Femur (tissue), 1 donor: ENCODE data around the gene IFITM10.
"Not testable (repeated sequence)": the region's sequence is repeated elsewhere in the genome, so short reads cannot be mapped to it uniquely, and the experiment has no call there.

Source experiments
- DNase-seq: peaks from one replicate; pipeline ENCODE4 v3.0.0-alpha.2; 2017

IFITM10 gene

DNA sequence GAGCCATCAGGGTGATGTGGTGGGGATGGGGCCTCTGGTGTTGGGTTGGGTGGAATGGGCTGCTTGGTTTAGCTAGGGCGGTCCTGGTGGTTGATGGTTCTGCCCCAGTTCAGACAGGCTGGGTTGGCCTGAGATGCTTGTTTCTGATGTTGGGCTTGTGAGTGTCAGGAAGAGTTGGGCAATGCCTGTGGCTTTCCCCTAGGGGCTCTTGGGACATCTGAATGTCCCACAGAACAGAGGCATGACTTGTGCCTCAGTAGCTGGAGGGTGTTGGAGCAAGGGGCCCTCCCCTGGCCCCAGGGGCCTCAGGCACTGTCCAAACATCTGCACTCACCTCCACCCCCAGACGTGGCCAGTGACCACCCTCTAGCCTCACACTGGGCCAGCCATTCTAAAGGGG, 27.3 kb upstream of the IFITM10 start:
- DNase-seq, result peak; percentile 29

DNA sequence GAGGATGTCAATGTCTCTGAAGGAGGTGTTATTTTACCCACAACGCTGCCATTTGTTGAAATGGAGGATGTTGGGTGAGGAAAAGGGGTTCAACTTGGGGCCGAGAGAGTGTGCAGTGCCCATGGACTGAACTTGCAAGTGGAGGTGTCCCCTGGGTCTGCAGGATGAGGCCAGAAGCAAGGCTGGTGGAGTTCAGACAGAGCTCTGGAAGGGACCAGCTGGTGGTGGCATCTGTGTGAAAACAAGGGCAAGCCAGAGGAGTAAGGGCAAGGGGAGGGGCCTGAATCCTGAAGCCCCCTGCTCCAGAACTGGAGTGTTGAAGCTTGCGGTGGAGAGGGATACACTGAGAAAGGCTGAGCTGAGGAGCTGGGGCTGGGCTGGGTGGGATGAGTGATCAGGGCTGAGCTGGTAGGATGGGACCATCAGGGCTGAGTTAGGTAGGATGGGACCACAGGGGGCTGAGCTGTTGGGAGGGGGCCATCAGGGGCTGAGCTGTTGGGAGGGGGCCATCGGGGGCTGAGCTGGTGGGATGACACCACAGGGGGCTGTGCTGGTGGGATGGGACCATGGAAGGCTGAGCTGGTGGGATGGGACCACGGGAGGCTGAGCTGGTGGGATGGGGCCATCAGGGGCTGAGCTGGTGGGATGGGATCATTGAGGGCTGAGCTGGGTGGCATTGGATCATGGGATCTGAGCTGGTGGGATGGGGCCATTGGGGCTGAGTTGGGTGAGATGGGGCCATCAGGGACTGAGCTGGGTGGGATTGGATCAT, 26.7 kb upstream of the IFITM10 start:
- no peak for DNase-seq

GRCh38 chr11:1776331-1776851, 26.0 kb upstream of the IFITM10 start:
- DNase-seq, result no peak

DNA sequence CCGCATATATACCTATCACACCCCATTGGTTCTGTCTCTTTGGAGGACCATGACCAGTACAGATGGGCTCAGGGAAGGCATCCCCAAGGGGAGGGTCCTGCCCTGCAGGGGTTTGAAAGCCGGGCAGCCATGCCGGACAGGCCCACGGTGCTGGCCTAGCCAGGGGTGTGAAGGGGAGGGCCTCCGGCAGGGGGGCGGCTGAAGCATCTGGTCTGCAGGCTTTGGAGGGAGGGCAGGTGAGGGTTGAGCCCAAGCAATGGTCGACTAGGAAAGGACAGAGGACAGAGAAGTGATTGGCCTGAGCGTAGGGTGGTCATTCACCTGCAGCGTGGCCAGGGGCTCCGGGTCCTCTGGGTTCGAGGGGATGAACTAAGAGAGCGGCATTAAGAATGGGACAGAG, 24.5 kb upstream of the IFITM10 start:
- DNase-seq, result no peak

GRCh38 chr11:1773994-1774550, 23.7 kb upstream of the IFITM10 start:
- no peak for DNase-seq

- DNase-seq, result no peak
These were observed 23.0 kb upstream of the IFITM10 start for GRCh38 chr11:1773131-1773993.

DNA sequence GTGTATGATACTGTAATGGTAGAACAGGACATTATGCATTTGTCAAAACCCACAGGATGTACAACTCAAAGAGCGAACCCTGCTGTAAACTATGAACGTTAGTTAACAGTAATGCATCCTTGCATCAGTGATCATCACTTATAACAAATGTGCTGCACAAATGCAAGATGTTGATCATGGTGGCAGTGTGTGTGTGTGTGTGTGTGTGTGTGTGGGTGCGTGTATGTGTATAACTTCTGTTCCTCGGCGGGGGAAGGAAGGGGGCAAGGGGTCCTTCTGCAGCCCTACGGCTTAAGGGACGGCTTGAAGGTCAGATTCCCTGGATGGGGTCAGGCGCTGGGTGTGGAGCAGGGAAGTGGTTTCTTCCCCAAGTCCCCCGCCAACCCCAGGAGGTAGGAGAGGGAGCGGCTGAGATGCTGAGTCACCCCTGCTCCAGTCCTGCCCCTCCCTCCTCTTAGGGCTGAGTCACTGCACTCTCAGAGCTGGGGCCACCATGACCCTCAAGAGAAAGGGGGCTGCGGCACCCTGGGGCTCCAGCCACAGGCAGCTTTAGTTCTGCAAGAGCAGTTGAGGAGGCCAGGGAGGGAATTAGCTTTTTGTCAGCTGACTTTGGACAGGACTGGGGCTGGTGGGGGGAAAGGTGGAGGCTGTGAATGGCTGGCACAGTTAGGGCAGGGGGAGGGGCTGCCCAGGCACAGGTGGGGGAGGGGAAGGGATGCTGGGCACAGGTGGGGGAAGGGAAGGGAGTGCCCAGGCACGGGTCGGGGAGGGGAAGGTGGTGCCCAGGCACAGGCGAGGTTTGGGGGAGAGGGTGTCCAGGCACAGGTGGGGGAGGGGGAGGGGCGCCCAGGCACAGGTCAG, 22.1 kb upstream of the IFITM10 start:
- DNase-seq, result peak; percentile 68

- DNase-seq, result peak; percentile 41
These were observed 21.3 kb upstream of the IFITM10 start for GRCh38 chr11:1771700-1772099.

- peak; percentile 17 for DNase-seq
These were observed 20.9 kb upstream of the IFITM10 start for GRCh38 chr11:1771273-1771672.

GRCh38 chr11:1770528-1770927, 20.1 kb upstream of the IFITM10 start:
- peak; percentile 17 for DNase-seq

DNA sequence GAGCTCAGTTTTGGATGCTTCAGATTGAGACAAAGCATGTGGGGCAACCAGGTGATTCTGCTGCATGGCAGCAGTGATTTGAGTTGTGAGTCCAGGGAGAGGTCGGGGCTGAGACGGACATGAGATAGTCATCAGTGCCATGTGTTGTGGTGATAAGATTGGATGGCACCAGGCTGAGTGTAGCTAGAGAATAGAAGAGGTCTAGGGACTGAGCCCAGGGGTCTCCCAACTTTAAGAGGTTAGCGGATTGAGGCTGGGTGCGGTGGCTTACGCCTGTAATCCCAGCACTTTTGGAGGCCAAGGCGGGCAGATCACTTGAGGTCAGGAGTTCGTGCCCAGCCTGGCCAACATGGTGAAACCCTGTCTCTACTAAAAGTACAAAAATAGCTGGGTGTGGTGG, 19.7 kb upstream of the IFITM10 start:
- DNase-seq, result no peak

- not testable (repeated sequence) for DNase-seq
These were observed 19.0 kb upstream of the IFITM10 start for GRCh38 chr11:1769304-1769936.

DNA sequence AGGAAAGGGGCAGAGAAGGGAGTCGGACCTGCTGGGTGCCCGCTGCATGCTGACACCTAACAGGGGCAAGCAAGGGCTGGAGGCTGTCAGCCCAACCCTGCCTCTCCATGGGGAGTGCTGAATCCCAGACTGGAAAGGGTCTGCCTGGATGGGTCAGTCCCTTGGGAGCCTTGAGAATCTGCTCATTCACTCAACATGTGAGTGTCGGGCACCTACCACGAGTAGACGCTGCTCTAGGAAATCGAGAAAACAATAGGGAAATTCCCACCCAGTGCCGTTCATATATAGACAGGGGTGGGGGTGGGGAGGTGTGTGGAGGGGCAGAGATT, 17.7 kb upstream of the IFITM10 start:
- no peak for DNase-seq

GRCh38 chr11:1767399-1768140, 17.2 kb upstream of the IFITM10 start:
- DNase-seq, result no peak

DNA sequence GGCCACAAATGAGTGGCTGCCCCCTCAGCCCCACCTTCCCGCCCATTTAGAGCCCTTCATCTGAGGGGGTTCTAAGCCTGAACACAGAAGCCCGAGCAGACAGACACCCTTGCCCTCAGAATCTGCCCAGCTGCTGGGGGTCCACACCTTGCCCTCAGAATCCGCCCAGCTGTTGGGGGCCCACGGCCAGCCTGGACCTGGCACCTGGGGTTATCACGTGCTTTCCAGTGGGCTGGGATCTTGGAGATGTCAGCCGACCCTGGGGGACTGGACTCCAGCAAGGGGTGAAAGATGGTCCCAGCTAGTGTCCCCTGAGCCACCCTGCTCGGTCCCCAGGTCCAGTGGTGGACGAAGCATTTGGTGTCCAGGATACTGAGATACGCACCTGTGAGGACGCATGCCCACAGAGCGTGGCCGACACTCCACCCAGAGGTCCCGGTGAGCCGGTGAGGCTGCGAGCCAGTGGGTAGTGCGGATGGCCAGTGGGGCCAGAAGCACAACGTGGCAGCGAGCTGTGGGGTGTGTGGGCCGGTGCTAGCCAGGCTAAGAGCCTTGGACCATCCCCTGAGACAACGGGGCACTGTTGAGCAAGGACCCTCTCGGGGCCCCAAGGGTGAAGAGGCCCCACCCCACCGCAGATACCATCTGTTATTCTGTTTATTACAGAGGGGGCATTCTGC, 16.5 kb upstream of the IFITM10 start:
- no peak for DNase-seq

DNA sequence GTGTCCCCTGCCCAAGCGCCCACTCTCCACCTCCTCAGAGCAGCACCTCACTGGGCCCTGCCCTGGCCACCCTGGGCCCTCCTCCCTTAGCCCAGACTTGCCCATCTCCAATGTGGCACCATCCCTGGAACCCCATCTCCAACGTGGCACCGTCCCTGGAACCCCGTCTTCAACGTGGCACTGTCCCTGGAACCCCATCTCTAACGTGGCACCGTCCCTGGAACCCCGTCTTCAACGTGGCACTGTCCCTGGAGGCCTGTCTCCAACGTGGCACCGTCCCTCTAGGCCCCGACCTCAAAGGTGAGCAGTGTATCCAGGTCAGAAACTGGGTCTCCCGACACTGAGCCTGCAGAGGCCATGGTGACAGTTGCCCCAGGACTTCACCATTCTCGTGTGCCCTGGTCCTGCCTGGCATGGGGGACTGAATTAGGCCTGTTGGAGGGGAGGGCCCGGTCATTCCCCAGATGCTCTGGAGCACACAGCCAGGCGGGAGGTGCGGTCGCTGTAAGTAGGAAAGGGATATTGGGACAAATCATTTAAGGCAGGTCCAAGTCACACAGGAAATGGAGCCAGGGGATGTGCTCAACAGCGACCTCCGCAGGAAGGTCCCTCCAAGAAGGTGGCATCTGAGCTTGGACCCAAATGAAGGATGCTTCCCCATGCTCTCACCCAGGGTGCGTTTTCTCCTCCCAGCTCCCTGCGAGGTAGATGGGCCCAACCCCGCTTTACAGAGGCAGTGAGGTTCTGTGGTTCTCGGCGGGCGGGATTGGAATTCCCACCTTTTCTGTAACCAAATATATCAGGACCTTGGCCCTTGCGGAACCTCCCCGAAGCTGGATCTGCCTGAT, 15.7 kb upstream of the IFITM10 start:
- no peak for DNase-seq

DNA sequence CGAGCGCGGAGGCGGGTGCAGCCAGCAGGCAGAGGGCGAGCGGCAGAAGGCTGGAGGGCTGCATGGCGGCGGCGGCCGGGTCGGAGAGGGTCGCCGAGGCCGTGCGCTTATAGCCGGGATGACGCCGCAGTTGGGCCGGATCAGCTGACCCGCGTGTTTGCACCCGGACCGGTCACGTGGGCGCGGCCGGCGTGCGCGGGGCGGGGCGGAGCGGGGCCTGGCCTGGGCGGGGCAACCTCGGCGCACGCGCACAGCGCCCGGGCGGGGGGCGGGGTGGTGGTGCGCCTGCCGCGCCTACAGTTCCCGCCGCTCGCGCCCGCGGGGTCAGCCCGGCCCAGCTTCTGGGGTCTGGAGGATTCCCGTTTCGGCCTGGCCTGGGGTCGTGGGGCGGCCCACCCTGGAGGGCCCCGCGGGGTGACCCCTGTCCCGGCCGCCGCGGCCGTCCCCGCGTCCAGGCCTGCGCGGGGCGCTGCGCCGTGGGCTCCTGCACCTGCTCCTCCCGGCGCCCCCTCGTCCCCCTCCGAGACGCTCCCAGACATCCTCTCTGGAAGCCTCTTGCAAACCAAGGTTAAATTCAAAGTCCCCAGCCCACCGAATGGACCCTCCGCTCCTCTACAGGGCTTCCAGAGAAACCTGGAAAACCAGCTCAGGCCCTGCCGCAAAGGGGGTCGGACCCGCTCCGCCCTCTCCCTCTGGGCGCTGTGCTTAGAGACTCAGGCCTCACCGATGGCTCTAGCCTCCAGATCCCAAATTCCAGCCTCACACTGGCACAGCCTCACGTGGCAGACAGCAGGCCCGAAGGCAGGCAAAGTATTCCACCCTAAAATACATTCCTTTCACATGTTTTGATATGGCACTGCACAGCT, 13.6 kb upstream of the IFITM10 start, which contains the start of gene CTSD:
TSS of gene CTSD (minus strand) at position 132 of the 866 bp plus-strand sequence. CDS start at position 64, 68 bp downstream.
- DNase-seq, result peak; percentile 92

DNA sequence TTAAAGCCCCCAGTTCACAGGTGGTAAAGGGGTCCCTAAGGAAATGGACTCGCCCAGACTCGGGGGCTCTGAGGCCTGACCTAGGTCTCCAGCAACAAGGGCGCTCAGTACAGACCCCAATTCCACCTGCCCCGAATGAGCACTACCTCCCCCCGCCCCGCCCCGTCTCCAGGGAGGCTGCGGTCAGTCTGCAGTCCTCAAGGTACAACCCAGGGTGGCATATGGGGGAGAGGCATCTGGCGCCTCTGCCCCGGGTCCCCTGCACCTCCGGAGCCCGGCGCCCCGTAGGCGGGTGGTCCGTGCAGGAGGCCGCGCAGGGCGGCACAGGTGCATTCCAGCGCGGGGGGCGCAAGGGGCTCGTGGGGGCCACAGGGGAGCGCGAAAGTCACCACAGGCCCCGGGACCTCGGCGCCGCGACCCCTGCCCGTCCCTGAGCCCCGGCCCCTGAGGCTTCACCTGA, 13.0 kb upstream of the IFITM10 start:
- no peak for DNase-seq
